GM12875 (cell line): ENCODE data around the gene OR4C11.

Experiments used
- H3K4me3 ChIP-seq: one replicate; pipeline ENCODE4 v1.5.1; 2011; ENCODE audit warnings: low read depth, low read length, control low read depth
- TF ChIP-seq, protein P1 (sequence below): IDR thresholded peaks from 2 replicates; pipeline ENCODE4 v1.5.1; 2011; ENCODE audit warnings: low read depth, mild to moderate bottlenecking, control low read depth, inconsistent platforms, low read length, moderate library complexity, borderline replicate concordance; ENCODE audit not compliant: insufficient read depth

The OR4C11 gene

DNA sequence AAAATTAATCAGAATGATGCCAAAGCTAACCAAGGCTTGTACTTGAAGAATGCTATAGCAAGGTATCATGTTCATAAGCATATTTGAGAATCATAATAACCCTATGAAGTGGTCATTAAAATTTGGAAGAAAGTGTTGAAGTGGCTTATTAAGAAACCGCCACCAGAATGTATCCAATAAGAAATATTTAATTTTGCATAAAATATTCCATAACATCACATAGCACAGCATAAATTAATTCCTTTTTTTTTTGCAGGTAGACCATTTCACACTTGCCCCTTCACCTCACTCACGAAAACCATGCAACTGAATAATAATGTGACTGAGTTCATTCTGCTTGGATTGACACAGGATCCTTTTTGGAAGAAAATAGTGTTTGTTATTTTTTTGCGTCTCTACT, 35.6 kb downstream of the OR4C11 start, which contains the start of gene OR4C16:
Gene OR4C16, plus strand, starts transcription at position 301 of the 400 bp plus-strand sequence. Its CDS starts 0 bp downstream, at position 301.
- H3K4me3 ChIP-seq: no peak within 1 kb of the TSS
- TF ChIP-seq, protein P1, sequence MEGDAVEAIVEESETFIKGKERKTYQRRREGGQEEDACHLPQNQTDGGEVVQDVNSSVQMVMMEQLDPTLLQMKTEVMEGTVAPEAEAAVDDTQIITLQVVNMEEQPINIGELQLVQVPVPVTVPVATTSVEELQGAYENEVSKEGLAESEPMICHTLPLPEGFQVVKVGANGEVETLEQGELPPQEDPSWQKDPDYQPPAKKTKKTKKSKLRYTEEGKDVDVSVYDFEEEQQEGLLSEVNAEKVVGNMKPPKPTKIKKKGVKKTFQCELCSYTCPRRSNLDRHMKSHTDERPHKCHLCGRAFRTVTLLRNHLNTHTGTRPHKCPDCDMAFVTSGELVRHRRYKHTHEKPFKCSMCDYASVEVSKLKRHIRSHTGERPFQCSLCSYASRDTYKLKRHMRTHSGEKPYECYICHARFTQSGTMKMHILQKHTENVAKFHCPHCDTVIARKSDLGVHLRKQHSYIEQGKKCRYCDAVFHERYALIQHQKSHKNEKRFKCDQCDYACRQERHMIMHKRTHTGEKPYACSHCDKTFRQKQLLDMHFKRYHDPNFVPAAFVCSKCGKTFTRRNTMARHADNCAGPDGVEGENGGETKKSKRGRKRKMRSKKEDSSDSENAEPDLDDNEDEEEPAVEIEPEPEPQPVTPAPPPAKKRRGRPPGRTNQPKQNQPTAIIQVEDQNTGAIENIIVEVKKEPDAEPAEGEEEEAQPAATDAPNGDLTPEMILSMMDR: no peak

DNA sequence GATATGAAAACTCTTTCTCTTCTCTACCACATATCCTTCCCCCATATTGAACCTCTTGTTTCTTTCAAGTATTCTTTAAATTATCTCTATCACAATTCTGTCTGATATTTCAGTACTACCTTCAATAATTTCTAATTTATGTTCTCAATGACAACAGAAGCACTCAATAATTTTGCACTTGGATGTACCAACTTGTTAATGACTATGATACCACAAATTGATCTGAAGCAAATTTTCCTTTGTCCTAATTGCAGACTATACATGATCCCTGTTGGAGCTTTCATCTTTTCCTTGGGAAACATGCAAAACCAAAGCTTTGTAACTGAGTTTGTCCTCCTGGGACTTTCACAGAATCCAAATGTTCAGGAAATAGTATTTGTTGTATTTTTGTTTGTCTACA, 53.3 kb downstream of the OR4C11 start, which contains the start of gene OR4C15:
Gene OR4C15, plus strand, starts transcription at position 301 of the 400 bp plus-strand sequence. Its CDS starts 0 bp downstream, at position 301.
- TF ChIP-seq, protein P1: no peak

More for the DNA sequence above, 53.3 kb downstream of the OR4C11 start, which contains the start of gene OR4C15:
- no peak within 1 kb of the TSS for H3K4me3 ChIP-seq
